DMS114 treated with DMSO at 0.1 percent for 48 hours (cell line): ENCODE results near the gene TBCA.
"Not testable (repeated sequence)": the region's sequence is repeated elsewhere in the genome, so short reads cannot be mapped to it uniquely, and the experiment has no call there.

ENCODE experiments used
- DNase-seq: peaks from one replicate; lab custom pipeline; 2025; ENCODE audit not compliant: unreplicated experiment; lab: John Stamatoyannopoulos, UW

Gene TBCA

DNA sequence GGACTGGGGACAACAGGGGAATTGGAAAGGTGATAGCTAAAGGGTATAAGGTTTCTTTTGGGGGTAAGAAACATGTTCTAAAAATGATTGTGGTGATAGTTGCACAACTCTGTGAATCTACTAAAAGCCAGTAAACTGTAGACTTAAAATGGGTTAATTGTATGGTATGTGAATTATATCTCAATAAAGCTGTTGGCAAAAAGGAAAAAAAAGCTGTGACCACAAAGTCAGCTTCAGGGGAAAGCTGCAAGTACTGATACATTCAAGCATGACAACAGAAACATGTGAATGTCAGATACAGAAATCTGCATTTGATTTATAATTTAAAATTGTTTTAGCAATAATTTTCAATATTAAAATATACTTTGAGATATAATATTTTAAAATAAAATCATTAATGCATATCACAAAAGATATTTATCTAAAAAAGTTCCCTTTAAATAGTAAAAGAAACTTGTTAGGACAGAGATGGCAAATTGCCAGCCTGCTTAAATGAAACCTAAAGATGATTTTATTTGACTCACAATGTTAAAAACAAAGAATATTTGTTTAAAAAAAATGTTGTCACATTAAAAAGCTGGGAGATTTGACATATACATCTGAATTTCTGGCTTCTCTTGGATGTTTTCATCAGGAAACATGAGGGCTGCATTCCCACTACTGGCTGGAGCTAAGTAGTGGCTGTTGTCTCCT lies 66.0 kb downstream of the TBCA start:
- DNase-seq, result no peak

DNA sequence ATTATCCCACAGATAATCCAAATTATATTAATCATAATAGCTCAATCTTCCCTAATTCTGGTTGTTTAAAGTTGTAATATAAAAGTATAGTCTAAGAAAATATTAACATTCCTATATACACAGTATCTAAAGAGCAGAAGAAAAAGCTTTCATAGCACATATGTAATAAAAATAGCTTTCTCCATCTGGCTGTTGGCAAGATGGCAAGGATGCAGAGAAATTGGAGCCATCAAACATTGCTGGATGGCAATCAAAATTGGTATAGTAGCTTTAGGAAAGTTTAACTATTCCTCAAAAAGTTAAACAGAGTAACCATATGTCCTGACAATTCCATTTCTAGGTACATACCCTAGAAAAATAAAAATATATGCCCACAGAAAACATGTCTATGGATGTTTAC lies 66.8 kb downstream of the TBCA start:
- DNase-seq, result no peak

DNA sequence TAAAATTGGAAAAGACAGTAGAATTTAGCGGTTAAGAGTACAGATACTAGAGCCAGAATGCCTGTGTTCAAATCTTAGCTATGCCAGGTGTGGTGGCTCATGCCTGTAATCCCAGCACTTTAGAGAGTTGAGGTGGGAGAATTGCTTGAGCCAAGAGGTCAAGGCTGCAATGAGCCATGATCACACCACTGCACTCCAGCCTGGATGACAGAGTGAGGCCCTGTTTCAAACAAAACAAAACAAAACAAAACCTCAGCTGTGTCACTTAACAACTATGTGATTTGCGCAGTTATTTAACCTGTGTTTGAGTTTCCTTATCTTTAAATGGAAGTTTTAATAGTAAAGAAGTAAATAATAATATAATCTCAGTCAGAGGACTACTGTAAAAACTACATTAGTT lies 68.3 kb downstream of the TBCA start:
- DNase-seq, result no peak

DNA sequence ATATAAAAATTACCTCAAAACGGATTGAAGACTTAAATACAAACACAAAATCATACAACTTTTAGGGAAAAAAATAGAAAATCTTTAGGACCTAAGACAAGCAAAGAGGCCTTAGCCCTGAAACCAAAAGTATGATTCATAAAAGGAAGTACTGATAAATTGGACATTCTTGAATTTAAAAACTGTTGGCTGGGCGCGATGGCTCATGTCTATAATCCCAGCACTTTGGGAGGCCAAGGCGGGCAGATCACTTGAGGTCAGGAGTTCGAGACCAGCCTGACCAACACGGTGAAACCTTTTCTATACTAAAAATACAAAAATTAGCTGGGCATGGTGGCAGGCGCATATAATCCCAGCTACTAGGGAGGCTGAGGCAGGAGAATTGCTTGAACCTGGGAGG lies 76.6 kb downstream of the TBCA start:
- DNase-seq, result not testable (repeated sequence)

DNA sequence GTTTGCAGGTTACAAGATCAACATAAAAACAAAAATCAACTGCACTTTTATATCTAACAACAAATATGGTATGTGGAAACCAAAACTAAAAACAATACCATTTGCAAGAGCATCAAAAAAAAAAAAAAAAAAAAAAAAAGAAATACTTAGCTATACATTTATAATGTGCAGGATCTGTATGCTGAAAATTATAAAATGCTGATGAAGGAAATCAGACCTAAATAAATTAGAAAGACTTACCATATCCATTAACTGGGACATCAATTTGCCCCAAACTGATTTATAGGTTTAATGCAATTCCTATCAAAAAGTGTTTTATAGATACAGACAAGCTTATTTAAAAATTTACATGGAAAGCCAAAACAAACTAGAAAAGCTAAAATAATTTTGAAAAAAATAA lies 77.2 kb downstream of the TBCA start:
- no peak for DNase-seq

DNA sequence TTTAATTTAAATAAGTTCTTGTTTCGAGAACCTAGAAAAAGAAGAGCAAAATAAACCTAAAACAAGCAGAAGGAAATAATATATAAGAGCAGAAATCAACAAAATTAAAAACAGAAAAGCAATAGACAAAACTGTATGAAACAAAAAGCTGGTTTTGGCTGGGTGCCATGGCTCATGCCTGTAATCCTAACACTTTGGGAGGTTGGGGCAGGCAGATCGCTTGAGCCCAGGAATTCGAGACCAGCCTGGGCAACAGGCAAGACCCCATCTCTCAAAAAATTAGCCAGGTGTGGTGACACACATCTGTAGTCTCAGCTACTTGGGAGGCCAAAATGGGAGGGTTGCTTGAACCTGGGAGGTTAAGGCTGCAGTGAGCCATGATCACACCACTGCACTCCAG lies 78.4 kb downstream of the TBCA start:
- DNase-seq, result no peak

DNA sequence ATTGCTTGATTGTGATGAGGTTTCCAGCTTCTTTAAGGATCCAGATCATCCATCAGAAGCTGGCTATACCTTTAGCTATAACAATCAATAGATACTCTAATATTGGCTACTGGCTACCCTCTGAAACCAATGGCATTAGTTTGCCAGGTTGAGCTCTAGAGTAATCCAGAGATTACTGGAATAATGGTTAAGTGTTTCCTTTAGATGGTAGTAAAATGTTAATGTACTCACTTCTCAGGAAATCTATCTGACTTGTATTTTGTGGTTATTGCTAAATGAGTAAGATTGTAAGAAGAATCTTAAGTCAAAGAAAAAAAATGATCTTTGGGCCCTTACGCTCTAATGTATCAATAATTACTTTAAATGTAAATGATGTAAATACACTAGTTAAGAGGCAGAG lies 80.0 kb downstream of the TBCA start:
- DNase-seq, result no peak

DNA sequence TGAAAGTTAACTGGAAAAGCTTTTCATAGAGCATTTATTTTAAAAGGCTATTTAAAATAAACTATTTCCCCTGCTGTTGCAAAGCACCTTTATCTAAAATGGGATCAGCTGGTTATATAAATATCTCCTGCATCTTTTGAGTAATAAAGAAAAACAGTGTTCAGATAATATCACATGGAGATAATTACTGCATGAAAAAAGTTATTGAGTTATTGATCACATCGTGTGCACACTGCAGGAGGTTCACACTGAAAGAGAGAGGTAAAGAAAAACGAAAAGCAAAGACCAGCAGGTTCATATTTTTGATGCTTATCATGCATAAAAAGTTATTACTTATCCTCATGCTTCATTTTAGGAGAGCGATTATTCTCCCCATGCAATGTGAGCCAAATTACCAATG lies 82.2 kb downstream of the TBCA start:
- no peak for DNase-seq

DNA sequence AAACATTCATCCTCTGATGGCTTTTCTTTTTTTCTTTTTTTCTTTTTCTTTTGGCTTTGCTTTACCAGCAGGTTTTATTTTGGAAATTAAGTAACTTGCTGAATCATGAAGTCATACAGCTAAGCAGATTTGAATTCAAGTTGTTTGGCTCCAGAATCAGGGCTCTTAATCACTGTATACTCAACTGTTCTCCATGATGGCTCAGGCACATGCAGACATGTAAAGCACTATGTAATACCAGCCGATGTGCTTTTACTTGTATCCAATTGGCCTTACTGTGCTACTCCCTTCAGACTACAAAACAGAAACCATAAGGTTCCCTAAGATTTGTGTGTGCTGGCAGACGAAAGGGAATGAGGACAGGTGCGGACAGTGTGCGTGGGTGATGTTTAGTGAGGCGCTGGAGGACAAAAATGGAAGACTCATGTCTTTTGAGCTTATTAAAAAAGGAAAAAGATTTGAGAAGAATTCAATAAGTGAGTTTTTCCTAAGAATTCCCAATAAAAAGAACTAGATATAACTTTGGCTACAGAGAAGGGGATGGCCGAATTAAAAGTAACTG lies 92.9 kb downstream of the TBCA start:
- no peak for DNase-seq

DNA sequence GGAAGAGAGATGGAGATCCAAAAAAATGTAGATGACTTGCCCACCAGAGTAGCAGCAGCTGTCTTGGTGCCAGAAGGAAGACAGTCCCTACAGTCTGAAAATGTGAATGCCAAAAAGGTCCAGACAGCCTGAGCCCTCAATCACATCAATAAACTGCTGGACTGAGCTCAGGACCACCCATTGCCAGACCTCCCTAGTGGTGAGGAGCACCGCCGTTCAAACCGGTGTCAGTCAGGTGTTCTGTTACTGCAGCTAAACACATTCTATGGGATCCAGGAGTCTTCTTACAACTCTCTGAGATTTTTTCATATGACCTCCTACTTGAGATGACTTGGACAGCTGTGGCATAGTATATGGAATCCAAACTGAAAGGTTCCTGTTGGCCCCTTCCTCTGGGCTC lies 105.6 kb downstream of the TBCA start:
- DNase-seq, result no peak

DNA sequence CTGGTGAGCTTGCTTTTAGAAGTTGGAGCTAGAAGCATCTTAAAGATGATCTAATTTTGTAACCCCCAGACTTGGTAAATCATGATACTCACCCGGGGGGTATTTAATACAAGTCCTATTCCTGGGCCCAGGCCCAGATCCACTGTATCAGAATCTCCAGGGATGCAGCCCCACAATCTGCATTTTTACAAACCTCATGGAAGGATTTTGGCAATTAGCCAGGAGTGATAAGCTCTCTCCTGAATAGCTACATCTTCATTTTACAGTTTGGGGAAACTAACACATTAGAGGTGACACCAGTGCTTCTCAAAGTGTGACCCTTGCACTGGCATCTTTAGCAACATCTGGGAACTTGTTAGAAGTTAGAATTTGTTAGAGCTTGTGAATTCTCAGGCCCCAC lies 106.5 kb downstream of the TBCA start:
- DNase-seq, result no peak

DNA sequence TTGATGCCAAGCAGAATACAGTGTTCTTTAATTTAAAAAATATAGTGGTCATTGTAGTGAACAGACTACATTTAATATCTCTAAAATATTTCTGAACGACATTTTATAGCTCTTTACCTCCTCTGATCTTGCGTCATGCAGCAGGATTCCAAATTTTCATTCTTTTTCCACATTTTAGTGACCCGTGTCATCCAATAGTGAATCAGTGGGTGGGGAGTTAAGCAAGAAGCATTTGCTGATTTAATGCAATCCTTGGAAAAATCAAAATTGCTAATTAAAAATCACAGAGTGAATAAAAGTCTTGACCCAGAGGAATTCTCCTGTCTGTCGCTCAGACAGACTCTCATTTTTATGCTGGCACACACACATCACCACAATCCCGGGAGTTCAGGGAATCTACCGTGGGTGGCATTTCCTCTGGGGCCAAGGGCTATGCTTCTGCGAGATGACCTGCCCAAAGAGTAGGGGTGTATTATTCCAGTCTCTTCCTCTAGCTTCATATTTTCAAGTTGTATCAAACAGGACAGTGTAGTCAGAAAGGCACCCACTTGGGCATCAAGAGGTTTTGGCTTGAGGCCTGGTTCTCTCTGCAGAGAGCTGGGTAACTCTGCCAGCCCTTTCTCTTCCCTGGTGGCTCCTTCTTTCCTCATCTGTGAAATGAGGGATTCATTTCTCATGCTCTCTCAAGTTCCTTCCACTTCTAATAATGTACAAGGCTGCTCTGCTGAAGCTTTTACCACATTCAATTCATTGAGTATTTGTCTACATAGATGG lies 112.9 kb downstream of the TBCA start:
- no peak for DNase-seq

DNA sequence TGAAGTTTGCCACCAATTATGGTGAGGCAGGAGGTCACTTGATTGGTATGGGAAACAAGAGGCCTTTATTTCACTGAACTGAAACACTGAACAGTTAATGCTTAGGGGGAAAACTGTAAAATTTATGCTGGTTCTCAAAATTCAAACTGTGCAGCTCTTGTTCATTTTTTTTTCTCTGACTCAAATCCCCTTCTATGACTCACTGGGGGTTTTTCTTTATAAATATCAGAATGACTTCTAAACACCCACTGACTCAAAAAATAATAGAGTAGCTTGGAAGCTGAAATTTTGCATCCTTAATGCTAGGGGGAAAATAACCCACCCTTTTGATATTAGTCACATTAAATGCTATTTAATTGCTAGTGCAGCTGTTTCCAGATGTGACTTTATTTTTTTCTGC lies 113.5 kb downstream of the TBCA start:
- no peak for DNase-seq

DNA sequence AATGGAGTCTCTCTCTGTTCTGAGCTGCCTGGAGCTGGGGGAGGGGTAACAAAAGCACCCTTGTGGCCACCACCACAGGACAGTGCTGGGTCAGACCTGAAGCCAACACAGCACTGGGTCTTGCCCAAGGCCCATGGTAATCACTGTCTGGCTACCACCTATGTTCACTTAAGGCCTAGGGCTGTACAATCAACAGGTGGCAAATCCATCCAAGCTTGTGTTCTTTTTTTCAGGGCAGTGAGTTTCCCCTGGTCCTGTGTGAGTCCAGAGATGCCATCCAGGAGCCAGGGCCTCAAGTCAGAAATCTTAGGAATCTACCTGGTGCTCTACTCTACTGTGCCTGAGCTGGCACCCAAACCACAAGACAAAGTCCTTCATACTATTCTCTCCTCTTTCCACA lies 117.5 kb downstream of the TBCA start:
- DNase-seq, result no peak

DNA sequence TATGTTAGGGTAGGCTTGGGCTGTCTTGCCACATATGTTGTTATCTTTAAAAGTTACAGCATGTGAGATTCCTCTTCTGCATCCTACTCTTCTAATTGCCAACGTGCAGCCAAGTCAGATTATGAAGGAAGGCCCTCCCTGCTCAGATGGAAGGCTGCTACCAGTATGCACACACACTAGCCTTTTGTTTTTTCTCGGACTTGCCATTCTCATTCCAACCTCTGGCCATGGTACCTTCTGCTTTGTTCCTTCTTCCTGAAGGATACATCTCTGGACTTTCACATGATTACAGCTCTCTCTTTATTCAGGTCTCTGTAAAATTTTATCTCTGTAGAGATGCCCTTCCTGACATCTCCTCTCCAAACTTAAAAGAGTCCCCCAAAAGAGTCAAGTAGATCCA lies 124.8 kb downstream of the TBCA start:
- DNase-seq, result no peak

DNA sequence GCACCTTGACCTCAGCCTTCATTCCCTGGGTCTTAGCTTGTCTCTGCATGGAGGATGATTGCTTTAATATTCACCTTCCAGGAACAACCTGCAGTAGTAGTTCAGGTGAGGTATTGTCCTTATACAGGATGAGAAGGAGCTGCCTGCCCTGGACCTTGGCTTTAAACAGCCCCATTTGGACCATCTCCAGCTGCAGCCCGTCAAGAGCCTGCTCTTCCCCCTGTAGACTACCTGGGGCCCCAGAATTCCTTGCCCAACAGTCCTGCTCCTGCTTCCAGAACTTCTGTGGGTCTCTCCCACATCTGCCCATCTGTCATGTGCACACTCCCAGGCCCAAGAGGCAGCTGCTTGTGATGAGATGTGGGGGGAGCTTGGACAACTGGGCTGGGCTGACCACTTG lies 125.5 kb downstream of the TBCA start:
- no peak for DNase-seq

DNA sequence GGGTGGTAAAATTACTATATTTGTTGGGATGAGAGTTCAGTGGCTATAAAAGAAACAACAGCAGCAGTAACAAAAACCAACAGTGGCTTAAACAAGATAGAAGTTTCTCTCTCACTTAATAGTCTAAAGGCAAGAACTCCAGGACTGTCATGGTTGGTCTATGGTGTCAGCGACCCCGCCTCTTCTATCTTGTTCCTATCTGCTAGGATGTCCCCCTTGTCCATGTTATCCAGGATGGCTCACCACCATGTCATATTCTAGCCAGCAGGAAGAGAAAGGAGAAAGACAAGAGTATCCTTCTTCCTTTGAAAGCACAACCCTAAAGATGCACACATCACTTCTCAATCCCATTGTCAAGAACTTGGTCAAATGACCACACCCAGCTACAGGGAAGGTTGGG lies 126.4 kb downstream of the TBCA start:
- no peak for DNase-seq

DNA sequence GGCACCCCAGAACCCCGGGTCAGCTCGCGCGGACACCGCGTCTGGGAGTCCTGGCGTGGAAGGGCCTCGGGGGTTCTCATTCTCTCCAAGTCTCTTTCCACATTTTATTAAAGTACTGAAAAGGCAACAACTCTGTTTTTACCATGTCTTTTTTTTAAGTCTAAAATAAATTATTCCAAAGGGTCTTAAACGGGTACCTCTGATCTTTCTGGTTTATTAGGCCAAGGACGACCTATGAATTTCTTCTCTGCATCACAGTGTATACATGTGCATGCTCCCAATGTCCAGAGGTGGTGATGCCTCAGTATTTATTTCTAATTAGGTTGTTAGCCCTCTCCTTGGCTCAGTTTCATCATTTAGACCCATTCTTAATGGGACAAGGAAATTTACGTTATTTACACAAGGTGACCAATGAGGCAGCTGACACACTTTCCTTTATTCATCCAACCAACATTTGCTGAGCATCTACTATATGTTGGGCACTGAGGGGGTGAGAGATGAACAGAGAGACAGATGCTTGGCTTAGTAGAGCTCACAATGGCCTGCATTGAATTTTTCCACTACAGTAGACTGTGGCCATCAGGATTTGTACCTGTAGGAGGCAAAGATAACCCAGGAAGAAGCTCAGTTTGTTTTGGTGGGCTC lies 130.0 kb downstream of the TBCA start:
- DNase-seq, result no peak

DNA sequence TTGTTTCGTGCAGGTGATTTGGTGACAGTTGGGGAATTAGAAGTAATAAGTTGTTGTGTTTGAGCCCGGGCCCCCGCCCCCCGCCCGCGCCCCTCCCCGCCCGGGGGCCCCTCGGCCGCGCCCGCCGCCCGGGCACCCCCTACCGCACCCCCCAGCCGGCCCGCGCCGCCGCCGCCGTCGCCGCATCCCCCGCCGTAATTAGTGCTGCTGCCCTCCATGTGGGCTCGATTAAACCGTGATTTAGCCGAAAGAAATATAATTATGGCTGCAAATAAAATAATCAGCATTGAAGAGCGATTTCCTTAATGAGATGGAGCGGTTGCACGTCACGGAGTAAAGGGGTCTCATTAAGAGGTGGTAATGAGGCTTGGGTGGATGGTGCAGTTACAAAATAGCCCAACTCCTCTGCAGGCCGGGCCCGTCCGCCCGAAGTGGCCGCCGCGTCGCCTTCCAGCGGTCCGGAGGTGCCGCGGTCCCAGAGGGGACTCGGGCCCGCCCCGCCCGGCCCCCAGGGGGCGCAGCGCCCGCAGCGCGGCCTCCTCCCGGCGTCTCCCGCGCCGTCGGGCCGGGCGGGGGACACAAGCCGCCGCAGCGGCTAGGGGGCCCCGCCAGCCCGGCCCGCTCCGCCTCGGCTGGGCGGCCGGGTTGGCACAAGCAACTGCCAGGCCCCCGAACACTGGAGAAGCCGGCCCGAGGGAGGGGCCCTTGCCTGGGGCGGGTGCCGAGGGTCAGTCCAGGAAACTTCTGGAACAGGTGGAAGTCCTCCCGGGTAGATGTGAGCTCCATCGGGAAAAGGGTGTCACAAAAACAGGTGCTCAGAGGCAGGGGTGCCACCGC lies 130.8 kb downstream of the TBCA start:
- DNase-seq, result peak; percentile 26

DNA sequence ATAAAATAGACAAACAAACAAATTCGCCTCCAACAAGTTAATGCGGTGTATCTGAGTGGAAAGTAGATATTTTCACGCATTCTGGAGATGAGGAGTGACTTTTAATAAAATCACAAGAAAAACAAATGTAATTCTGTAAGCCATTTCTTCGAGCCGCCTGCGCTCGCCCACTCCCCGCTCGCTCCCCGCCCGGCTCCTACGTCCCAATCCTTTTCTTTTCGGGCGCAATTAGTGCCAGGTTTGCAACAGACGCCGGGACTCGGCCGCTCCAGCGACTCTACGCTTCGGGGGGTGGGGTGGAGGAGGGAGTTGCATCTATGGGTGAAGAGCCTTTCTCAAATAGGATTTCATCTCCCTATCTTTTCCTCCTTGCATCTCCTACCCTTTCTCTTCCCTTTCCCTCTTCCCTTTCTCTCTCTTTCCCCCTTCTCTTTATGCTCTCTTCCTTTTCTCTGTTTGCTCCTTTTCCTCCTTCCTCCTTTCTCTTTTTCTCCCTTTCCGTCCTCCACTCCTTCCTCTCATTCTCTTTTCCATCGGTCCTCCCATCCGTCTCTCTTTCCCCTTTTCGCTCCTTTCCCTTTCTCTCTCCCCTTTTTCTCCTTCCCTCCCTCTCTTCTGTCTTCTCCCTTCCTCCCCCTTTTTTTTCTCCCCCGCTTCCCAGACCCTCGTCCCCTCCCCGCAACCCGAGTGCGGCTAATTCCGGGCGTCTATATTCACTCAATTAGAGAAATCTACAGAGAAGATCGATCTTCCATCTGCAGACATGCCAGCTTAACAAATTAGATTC lies 131.6 kb downstream of the TBCA start:
- peak; percentile 24 for DNase-seq
